Renal cortical epithelial cell (primary cell): ENCODE measurements around the gene GTPBP3. TPM values are rescaled to one million over a fixed set of nuclear protein-coding genes. Genes with fewer than 3 reads are reported as not detected.
"Not testable (repeated sequence)": the region's sequence is repeated elsewhere in the genome, so short reads cannot be mapped to it uniquely, and the experiment has no call there.

Experiments
- DNase-seq: peaks from one replicate; pipeline ENCODE4 v3.0.0-alpha.2; 2011; ENCODE audit warnings: low read depth
- total RNA-seq: library from RNA; depleted of rRNA; stranded (reverse); fragments of >200 nt; gene quantifications from 2 replicates; pipeline ENCODE4 v1.2.3, GENCODE V29; 2014

The GTPBP3 gene
- total RNA-seq, result 19.6 and 22.4 TPM in 2 replicates

GRCh38 chr19:17336872-17337674 lies at the start of gene GTPBP3:
Gene GTPBP3, plus strand, starts transcription at chr19:17337553. Its CDS starts 59 bp downstream, at chr19:17337612.
- DNase-seq, result peak; percentile 98

- DNase-seq, result peak; percentile 81
Observed at GRCh38 chr19:17289489-17289888, 47.9 kb upstream of the GTPBP3 start.

GRCh38 chr19:17292301-17293074 lies 44.9 kb upstream of the GTPBP3 start:
- DNase-seq, result peak; percentile 76

- no peak for DNase-seq
Observed at GRCh38 chr19:17293605-17294004, 43.7 kb upstream of the GTPBP3 start.

- DNase-seq, result no peak
Observed at GRCh38 chr19:17294051-17294891, 43.1 kb upstream of the GTPBP3 start.

- DNase-seq, result not testable (repeated sequence)
Observed at GRCh38 chr19:17295551-17295950, 41.8 kb upstream of the GTPBP3 start.

GRCh38 chr19:17296273-17296672 lies 41.1 kb upstream of the GTPBP3 start:
- DNase-seq, result peak; percentile 65

- DNase-seq, result no peak
Observed at GRCh38 chr19:17296976-17297375, 40.4 kb upstream of the GTPBP3 start.

- DNase-seq, result no peak
Observed at GRCh38 chr19:17300992-17301619, 36.2 kb upstream of the GTPBP3 start.

GRCh38 chr19:17302391-17303166 lies 34.8 kb upstream of the GTPBP3 start:
- no peak for DNase-seq

- DNase-seq, result peak; percentile 87
Observed at GRCh38 chr19:17303167-17303939, 34.0 kb upstream of the GTPBP3 start, which contains the start of gene ABHD8. Gene ABHD8, minus strand, starts transcription at chr19:17303425. Its CDS starts 1,809 bp downstream, at chr19:17301616.

- DNase-seq, result no peak
Observed at GRCh38 chr19:17303940-17304267, 33.4 kb upstream of the GTPBP3 start.

GRCh38 chr19:17304386-17305215 lies 32.8 kb upstream of the GTPBP3 start:
- no peak for DNase-seq

GRCh38 chr19:17305216-17305516 lies 32.2 kb upstream of the GTPBP3 start:
- no peak for DNase-seq

- DNase-seq, result peak; percentile 98
Observed at GRCh38 chr19:17305517-17306284, 31.7 kb upstream of the GTPBP3 start, which contains the start of gene MRPL34. Gene MRPL34, plus strand, starts transcription at chr19:17305872. Its CDS starts 21 bp downstream, at chr19:17305893.

- no peak for DNase-seq
Observed at GRCh38 chr19:17306285-17306714, 31.1 kb upstream of the GTPBP3 start.

GRCh38 chr19:17307876-17308377 lies 29.4 kb upstream of the GTPBP3 start:
- no peak for DNase-seq
